Gastrocnemius medialis (tissue), 4 donors: Measurements from ENCODE around the gene RBM38. TPM values are rescaled to one million over a fixed set of nuclear protein-coding genes. Genes with fewer than 3 reads are reported as not detected.
A peak's percentile ranks its signal among the peaks of the same experiment; 100 is the strongest.

Source experiments
- ATAC-seq, 2 donors: fragments of 150-250 bp; one replicate each; pipeline ENCODE4 v1.9.1; 2016
- DNase-seq, 2 donors: peaks; one replicate each; pipeline ENCODE4 v3.0.0-alpha.2; 2019
- H3K27ac ChIP-seq, 4 donors: fragments of 200-600 bp; sonication (generic); 1 replicate in 1 of 4; 2 replicates in 3 of 4; pipeline ENCODE4 v1.5.1; 2016 to 2018; ENCODE audit warnings: mild to moderate bottlenecking in 2 of 4, moderate library complexity in 1 of 4
- H3K27me3 ChIP-seq, 3 donors: fragments of 200-600 bp; sonication (generic) in 2 of 3; 1 replicate in 1 of 3; 2 replicates in 2 of 3; pipeline versions ENCODE4 v1.5.1 to v1.6.0; 2016 to 2019; ENCODE audit warnings: mild to moderate bottlenecking in 1 of 3, moderate library complexity in 1 of 3
- H3K36me3 ChIP-seq, 2 donors: fragments of 200-600 bp; sonication (generic) in 1 of 2; one replicate each; pipeline ENCODE4 v1.5.1; 2017 to 2018
- H3K4me1 ChIP-seq, 2 donors: fragments of 200-600 bp; sonication (generic) in 1 of 2; one replicate each; pipeline ENCODE4 v1.5.1; 2016 to 2017; ENCODE audit warnings: mild to moderate bottlenecking in 2 of 2
- H3K4me3 ChIP-seq, 4 donors: fragments of 200-600 bp; sonication (generic) in 3 of 4; 1 replicate in 1 of 4; 2 replicates in 3 of 4; pipeline ENCODE4 v1.5.1; 2016 to 2019; ENCODE audit warnings: mild to moderate bottlenecking in 2 of 4
- H3K9me3 ChIP-seq, 3 donors: fragments of 200-600 bp; sonication (generic) in 2 of 3; 1 replicate in 1 of 3; 2 replicates in 2 of 3; pipeline ENCODE4 v1.5.1; 2016 to 2019
- POLR2A ChIP-seq, 2 donors: fragments of 450-650 bp; IDR thresholded peaks; one replicate each; pipeline ENCODE4 v1.6.1; 2017; ENCODE audit warnings: antibody characterized with exemption in 2 of 2, mild to moderate bottlenecking in 2 of 2, moderate library complexity in 2 of 2
- in situ Hi-C, 4 donors: fragments of 200-750 bp; cut with MboI; loops; one replicate each; pipeline versions ENCODE4 v1.15.0 to v1.8.0; 2017; ENCODE audit warnings: low sequenced_read_pairs in 4 of 4
- intact Hi-C: fragments of 100-400 bp; cut with DNase I; formaldehyde crosslinking; loops from one replicate; pipeline ENCODE4 v1.15.1; 2023; ENCODE audit warnings: low total_unique reads
- total RNA-seq, 4 donors: library from RNA; depleted of rRNA; stranded (reverse); fragments of >200 nt; gene quantifications; one replicate each; pipeline versions ENCODE4 v1.1.0 to v1.2.3, GENCODE V29; 2016
- TF ChIP-seq, protein P1 (sequence below), 5 experiments: fragments of 450-650 bp in 3 of 5; fragments of 200-600 bp in 2 of 5; sonication (generic) in 2 of 5; IDR thresholded peaks in 4 of 5; conservative IDR thresholded peaks in 1 of 5; 1 replicate in 4 of 5; 2 replicates in 1 of 5; pipeline ENCODE4 v1.5.1; 2016 to 2019; ENCODE audit warnings: antibody characterized with exemption in 5 of 5, mild to moderate bottlenecking in 3 of 5, moderate library complexity in 3 of 5

Gene RBM38
- total RNA-seq, 4 donors from 2014 or later = 56.7 to 229 (median 177) TPM

DNA sequence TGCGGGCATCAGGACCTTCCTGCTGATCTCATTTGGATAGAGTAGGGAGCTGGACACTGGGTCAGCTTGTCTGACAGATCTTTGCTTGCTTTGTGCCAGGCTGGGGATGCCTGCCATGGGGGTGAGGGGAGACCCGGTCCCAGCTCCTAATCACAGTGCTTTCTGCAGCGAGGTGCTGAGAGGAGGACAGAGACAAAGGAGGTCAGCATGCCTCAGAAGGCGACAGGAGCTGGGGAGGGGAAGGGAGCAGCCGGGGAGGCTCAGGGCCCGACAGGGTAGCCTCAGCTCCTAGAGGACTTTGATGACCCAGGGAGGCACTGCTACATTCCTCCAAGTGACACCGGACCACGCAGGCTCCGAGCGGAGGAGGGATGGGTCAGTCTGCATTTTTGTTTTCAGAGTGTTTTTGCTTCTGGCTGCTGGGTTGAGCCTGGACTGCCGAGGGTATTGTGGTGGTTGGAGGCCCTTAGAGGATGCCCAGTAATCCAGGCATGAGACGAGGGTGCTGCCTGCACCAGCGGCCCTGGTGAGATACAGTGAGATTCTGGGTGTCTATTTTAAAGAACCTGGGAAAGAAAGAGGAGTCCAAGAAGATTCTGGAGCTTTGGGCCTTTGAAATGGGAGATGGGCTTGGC, 7.8 kb downstream of the RBM38 start:
- DNase-seq (peak in 1 of 2 donors; percentile 40), ATAC-seq (peak in 1 of 2 donors; percentile 2)
- TF ChIP-seq POLR2A (IDR thresholded peaks at IDR 0.05) = no peak
- TF ChIP-seq, protein P1, sequence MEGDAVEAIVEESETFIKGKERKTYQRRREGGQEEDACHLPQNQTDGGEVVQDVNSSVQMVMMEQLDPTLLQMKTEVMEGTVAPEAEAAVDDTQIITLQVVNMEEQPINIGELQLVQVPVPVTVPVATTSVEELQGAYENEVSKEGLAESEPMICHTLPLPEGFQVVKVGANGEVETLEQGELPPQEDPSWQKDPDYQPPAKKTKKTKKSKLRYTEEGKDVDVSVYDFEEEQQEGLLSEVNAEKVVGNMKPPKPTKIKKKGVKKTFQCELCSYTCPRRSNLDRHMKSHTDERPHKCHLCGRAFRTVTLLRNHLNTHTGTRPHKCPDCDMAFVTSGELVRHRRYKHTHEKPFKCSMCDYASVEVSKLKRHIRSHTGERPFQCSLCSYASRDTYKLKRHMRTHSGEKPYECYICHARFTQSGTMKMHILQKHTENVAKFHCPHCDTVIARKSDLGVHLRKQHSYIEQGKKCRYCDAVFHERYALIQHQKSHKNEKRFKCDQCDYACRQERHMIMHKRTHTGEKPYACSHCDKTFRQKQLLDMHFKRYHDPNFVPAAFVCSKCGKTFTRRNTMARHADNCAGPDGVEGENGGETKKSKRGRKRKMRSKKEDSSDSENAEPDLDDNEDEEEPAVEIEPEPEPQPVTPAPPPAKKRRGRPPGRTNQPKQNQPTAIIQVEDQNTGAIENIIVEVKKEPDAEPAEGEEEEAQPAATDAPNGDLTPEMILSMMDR (IDR thresholded peaks at IDR 0.05 in 4 of 5, conservative IDR thresholded peaks at IDR 0.05 in 1 of 5) = no peak
- Histone ChIP-seq H3K4me3 (peak overlapping the region; percentile 11 to 35 (median 30)), H3K4me1 (peaks cover 72 to 97% of the 10 kb centered on the region in 2 donors), H3K36me3 (peaks cover 0 to under 1% of the 10 kb centered on the region in 2 donors), H3K27ac (peak overlapping the region; percentile 96 to 99 (median 98)), H3K9me3 (no peaks in the 10 kb centered on the region), H3K27me3 (no peaks in the 10 kb centered on the region)
- intact Hi-C loops (loop anchor here (1.0 to 10.0 kb wide), 2 partner anchors 36 to 1496 kb away; no protein-coding TSS in a partner anchor), in situ Hi-C loops (loop anchor here in 3 of 4 donors (5.0 to 25.0 kb wide), 3 partner anchors 38 to 813 kb away; partner anchors contain the start of gene PMEPA1 (in 1 of the 3))

DNA sequence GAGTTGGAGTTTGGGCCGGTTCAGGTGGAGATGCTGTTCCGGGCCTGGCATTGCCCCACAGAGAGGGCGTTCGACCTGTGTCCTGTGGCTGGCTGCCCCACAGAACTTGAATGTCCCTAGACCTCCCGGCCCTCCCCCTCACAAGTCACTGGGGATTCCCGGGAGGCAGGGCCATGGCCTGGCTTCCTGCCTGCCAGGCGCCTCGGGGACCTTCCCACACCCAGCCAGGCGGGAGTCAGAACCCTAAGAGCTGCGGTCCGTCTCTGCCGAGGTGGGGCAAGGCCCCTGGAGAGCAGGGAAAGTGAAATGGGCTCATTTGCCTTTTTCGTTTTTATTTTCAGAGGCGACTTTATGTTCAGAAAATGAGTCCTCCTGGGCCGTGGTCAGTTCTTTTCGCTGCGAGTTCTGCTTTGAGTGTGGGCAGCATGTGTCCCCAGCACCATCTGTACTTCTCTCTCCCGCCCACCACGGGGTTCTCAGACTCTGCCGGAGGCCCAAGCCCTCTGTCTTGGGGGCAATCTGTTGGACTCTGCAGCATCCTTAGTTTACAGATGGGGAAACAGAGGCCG, 8.5 kb downstream of the RBM38 start:
- peaks cover 0 to 6% of the 10 kb centered on the region in 2 donors for H3K36me3 ChIP-seq

DNA sequence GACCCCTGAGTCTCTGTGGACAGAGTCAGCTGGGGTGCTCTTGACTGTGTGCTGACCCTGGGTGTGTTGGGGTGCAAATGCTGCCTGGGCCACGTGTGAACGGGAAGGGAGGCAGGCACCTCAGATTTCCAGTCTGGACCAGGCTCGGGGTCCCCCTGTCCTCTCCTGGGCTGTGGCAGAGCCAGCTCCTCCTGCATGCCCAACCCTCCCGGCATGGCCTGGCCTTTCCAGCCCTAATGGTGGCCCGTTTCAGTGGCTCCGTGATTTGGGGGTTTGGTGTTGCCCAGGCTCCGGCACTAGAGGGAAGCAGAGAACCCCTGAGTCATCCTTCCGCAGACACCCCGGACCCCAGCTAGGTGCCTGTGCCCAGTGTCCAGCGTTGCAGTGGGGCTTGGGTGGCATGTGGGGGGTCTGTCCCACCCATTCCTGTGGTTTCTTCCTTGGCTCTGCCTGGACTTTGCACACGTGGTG, 9.1 kb downstream of the RBM38 start:
- intact Hi-C loops (no loop called here), in situ Hi-C loops (no loop called here)
- H3K4me3 ChIP-seq = peak overlapping the region in 3 of 4 donors; percentile 10 to 33 (median 10)
- DNase-seq (no peak), ATAC-seq (no peak)
- H3K27ac ChIP-seq = peak overlapping the region; percentile 96 to 99 (median 98)
- peaks cover 0 to 11% of the 10 kb centered on the region in 2 donors for H3K36me3 ChIP-seq
- H3K27me3 ChIP-seq = no peaks in the 10 kb centered on the region
- TF ChIP-seq, protein P1 (IDR thresholded peaks at IDR 0.05 in 4 of 5, conservative IDR thresholded peaks at IDR 0.05 in 1 of 5) = peak in 3 of 5 experiments; percentile 8 to 45 (median 44)
- TF ChIP-seq POLR2A (IDR thresholded peaks at IDR 0.05) = no peak
- no peaks in the 10 kb centered on the region for H3K9me3 ChIP-seq
- H3K4me1 ChIP-seq = peaks cover 60 to 97% of the 10 kb centered on the region in 2 donors

More for the DNA sequence above, 8.5 kb downstream of the RBM38 start:
- TF ChIP-seq, protein P1 (IDR thresholded peaks at IDR 0.05 in 4 of 5, conservative IDR thresholded peaks at IDR 0.05 in 1 of 5) = no peak
- peak; percentile 38 to 39 for TF ChIP-seq POLR2A (IDR thresholded peaks at IDR 0.05)
- Histone ChIP-seq H3K27ac (peak overlapping the region; percentile 96 to 99 (median 98)), H3K9me3 (no peaks in the 10 kb centered on the region), H3K27me3 (no peaks in the 10 kb centered on the region), H3K4me3 (peak overlapping the region in 3 of 4 donors; percentile 10 to 33 (median 28)), H3K4me1 (peaks cover 65 to 97% of the 10 kb centered on the region in 2 donors)
- DNase-seq (peak in 1 of 2 donors; percentile 77), ATAC-seq (peak in 1 of 2 donors; percentile 7)
- intact Hi-C loops (loop anchor here (10.0 kb wide), 1 partner anchor 1495 kb away; no protein-coding TSS in a partner anchor), in situ Hi-C loops (loop anchor here in 3 of 4 donors (5.0 to 25.0 kb wide), 3 partner anchors 38 to 813 kb away; partner anchors contain the start of gene PMEPA1 (in 1 of the 3))

DNA sequence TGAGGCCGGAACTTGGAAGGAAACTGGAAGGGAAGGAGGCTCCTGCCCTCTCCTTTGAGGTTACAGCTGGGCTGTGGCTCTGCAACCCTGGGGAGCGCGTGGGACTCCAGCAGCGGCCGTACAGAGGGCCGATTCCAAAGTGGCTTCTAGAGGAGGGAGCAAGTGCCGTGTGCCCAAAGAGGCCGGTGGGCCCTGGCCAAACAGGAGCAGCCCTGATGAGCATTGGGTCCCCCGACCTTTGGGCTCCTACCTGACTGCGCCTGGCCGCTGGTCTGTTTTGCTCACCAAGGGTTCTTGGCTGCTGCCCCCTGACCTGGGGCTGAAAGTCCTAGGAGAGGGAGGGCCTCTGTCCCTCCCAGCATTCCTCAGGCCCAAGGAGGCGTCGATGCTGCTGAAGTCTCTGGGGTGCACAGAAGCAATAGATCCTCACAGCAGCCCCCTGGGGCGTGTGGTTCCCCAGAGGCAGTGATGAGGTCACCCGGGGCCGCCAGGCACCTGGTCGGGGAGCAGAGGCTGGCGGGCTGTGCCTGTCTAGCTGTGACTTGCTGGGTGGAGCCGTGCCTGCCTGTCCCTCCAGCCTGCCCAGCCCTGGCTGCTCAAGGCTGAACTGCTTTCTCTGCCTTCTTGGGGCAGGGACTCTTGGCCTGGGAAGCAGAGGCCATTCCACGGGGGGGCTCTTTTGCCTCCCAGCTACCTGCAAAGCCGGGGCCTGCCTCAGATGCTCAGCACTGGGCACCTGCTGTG, 9.8 kb downstream of the RBM38 start:
- ATAC-seq (no peak), DNase-seq (peak in 1 of 2 donors; percentile 50)
- Histone ChIP-seq H3K9me3 (no peaks in the 10 kb centered on the region), H3K4me3 (peak overlapping the region in 1 of 4 donors; percentile 17), H3K27me3 (no peaks in the 10 kb centered on the region), H3K27ac (peak overlapping the region; percentile 96 to 99 (median 98)), H3K4me1 (peaks cover 52 to 99% of the 10 kb centered on the region in 2 donors), H3K36me3 (peaks cover 0 to 18% of the 10 kb centered on the region in 2 donors)
- TF ChIP-seq POLR2A (IDR thresholded peaks at IDR 0.05) = no peak
- TF ChIP-seq, protein P1 (IDR thresholded peaks at IDR 0.05 in 4 of 5, conservative IDR thresholded peaks at IDR 0.05 in 1 of 5) = no peak
- intact Hi-C loops = no loop called here
- in situ Hi-C loops = no loop called here
